Heart right ventricle (tissue), 16 donors: Measurements from ENCODE around the gene CHMP1A. TPM values are rescaled to one million over a fixed set of nuclear protein-coding genes. Genes with fewer than 3 reads are reported as not detected.

Experiments used
- ATAC-seq, 8 donors: fragments of 200-7000 bp; cut with Tn5 transposase; one replicate each; pipeline ENCODE4 v1.9.1; 2020; ENCODE audit warnings: mild to moderate bottlenecking in 8 of 8, moderate library complexity in 8 of 8, moderate number of reproducible peaks in 1 of 8
- DNase-seq, 2 donors: peaks; one replicate each; pipeline ENCODE4 v3.0.0-alpha.2; 2020
- H3K27ac ChIP-seq, 10 donors: fragments of 200-600 bp; sonication (generic) in 2 of 10; one replicate each; pipeline versions ENCODE4 v1.5.0 to v1.8.0; 2020 to 2022; ENCODE audit warnings: mild to moderate bottlenecking in 3 of 10
- H3K27me3 ChIP-seq, 7 donors: fragments of 200-600 bp; one replicate each; pipeline ENCODE4 v1.8.0; 2021 to 2022; ENCODE audit warnings: mild to moderate bottlenecking in 2 of 7
- H3K36me3 ChIP-seq, 9 donors: fragments of 200-600 bp; sonication (generic) in 1 of 9; one replicate each; pipeline versions ENCODE4 v1.5.0 to v1.8.0; 2020 to 2022; ENCODE audit warnings: mild to moderate bottlenecking in 2 of 9
- H3K4me1 ChIP-seq, 9 donors: fragments of 200-600 bp; sonication (generic) in 1 of 9; one replicate each; pipeline versions ENCODE4 v1.5.0 to v1.8.0; 2020 to 2022; ENCODE audit warnings: mild to moderate bottlenecking in 4 of 9
- H3K4me3 ChIP-seq, 10 donors: fragments of 200-600 bp; sonication (generic) in 2 of 10; one replicate each; pipeline versions ENCODE4 v1.5.0 to v1.8.0; 2020 to 2022; ENCODE audit warnings: mild to moderate bottlenecking in 7 of 10, moderate library complexity in 2 of 10
- H3K9me3 ChIP-seq, 11 donors: fragments of 200-600 bp in 10 of 11; sonication (generic) in 2 of 11; one replicate each; pipeline versions ENCODE4 v1.5.0 to v1.8.0; 2013 to 2022; ENCODE audit warnings: mild to moderate bottlenecking in 2 of 11, control low read depth in 1 of 11, moderate library complexity in 1 of 11
- WGBS, 2 donors: extraction: QIAGEN DNeasy Blood & Tissue Kit; methylation state at CpG; one replicate each; pipeline ENCODE4 v1.1.7; 2013; ENCODE audit warnings: inconsistent platforms in 1 of 2; 5-methylcytosine and 5-hydroxymethylcytosine counted together
- intact Hi-C, 10 donors: fragments of 100-400 bp; cut with DNase I; formaldehyde crosslinking; loops; one replicate each; pipeline versions ENCODE4 v1.11.1 to v1.14.2; 2022
- polyA plus RNA-seq, 2 donors: library from polyadenylated mRNA; stranded (reverse); fragments of 200-250 nt; gene quantifications; one replicate each; pipeline ENCODE4 v1.2.3, GENCODE V29; 2013
- total RNA-seq, 10 donors: library from RNA; stranded (reverse); fragmentation: NEBNext Ultra II Directional in 3 of 10; extraction: Animal tissue kit (Norgen Biotek cat#: 25700) in 3 of 10; gene quantifications; one replicate each; pipeline versions ENCODE4 v1.2.1 to v1.2.4, GENCODE V29; 2021 to 2023
- TF ChIP-seq, protein P1 (sequence below), 9 donors: fragments of 200-600 bp; sonication (generic) in 2 of 9; IDR thresholded peaks; one replicate each; pipeline versions ENCODE4 v1.5.0 to v1.8.0; 2021 to 2022; ENCODE audit warnings: antibody characterized with exemption in 9 of 9, mild to moderate bottlenecking in 5 of 9, moderate library complexity in 1 of 9
- donor health status: Arrhythmogenic right ventricular cardiomyopathy.
- donor health status: ischemic (EF 13 %, LVEDD 7.1; RV severe dilation, severe dysfunction).
- donor health status: healthy with polysubstance abuse.
- donor health status: DM: no; HTN: yes; CAD: no.
- donor health status: DM: no; HTN: no; CAD: no.
- donor health status: ischemic (EF 25% LVEDD 6.9; RV normal size, moderate dysfunction).
- donor health status: ischemic (EF 25% LVEDD 5.7; RV mildly dilated, moderate dysfunction).
- donor health status: healthy.
- donor health status: DM: yes; HTN: yes; CAD: no.
- donor health status: Ischemic cardiomyopathy.
- donor health status: ischemic (EF 35%, LVEDD 5.7; RV mildly dilated, moderate dysfunction).
- donor health status: nonischemic (EF 11% LVEDD 7.7; RV severe dilation, severe dysfunction).
- donor health status: DM: yes; HTN: yes; CAD: no.
- donor health status: PGD.
- donor health status: ischemic (EF 29% LVEDD 5.4; RV normal size, mild dysfunction).
- donor health status: nonischemic (EF 23%, LVEDD 6.1; RV moderate dilation, normal function).

Gene CHMP1A
- total and polyA plus RNA-seq, 12 donors: 30.6 to 71.4 (median 36.7) TPM

DNA sequence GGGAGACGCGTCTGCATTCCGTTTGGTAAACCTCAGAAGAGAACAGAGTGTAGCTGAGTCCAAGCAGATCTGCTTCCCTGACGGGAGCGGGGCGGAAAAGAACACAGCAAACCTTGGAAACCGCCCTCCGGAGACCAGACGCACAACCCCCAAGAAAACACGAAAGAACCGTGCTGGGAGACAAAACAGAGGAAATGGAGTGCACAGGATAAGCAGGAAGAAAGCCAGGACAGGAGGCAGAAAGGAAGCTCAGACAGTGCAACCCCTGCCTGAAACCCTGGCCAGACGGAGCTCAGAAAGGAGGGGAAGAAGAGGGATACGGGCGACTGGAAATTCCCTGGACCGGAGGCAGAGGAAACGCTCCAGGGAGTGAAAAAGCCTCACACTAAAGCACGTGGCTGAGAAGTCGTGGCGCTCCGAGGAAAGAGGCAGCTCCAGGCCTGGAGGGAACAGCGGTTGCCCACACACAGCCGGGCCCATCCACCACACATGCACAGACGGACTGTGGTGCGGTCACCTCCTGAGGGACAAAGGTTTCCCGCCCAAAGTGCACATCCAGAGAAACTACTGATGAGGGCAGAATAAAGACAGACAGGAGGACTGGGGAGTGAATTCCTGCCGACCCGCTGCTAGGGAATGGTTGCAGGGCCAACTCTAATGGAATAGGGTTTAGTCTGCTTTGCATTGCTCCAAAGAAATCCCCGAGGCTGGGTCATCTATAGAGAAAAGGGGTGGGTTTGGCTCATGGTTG is 33.8 kb downstream of the CHMP1A start:
- WGBS, 2 donors: 31 to 33% methylated on average over 28 of the region's 28 CpGs
- H3K27me3 ChIP-seq: peaks cover 0 to 33% (median 13%) of the 10 kb centered on the region in 7 donors

DNA sequence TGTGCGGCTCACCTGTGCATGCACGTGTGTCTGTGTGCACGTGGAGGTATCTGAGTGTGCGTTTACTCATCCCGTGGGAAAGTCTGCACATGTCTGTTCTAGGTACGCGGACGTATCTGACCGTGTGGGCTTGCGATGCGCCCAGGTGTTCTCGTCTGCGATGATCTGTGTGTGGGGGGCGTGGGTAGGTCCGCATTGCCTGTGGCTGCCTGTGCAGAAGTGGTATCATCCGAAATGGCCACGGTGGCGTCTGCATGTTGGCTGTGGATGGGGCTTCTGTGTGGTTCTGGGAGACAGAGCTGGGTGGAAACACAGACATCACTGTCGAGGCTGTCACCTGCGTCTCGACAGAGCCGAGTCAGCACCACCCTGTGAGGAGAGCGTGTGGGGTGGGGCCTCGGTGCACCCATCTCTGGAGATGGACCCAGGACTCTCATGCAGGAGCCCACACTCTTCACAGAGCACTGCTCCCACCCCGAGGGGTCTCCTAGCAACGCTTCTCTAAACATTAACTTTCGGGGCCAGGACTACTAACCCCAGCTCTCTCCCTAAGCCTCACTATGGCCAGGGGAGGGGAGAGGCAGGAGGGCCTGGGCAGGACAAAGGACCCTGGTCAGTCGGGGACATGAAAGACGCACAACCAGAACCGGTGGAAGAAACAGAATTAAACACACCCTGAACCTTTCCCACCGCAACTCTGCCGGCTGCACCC is 35.7 kb downstream of the CHMP1A start:
- 83% methylated on average over 32 of the region's 32 CpGs for WGBS, 2 donors
- Histone ChIP-seq H3K4me1 (peaks cover 0 to 17% (median 3%) of the 10 kb centered on the region in 9 donors), H3K27me3 (peaks cover 0 to 44% (median 22%) of the 10 kb centered on the region in 7 donors)

More for the DNA sequence above, 33.8 kb downstream of the CHMP1A start:
- peaks cover 0 to 13% (median 3%) of the 10 kb centered on the region in 9 donors for H3K4me1 ChIP-seq
- peak in 5 of 8 donors; percentile 42 to 83 (median 71) for ATAC-seq
- DNase-seq: no peak
- TF ChIP-seq, protein P1, sequence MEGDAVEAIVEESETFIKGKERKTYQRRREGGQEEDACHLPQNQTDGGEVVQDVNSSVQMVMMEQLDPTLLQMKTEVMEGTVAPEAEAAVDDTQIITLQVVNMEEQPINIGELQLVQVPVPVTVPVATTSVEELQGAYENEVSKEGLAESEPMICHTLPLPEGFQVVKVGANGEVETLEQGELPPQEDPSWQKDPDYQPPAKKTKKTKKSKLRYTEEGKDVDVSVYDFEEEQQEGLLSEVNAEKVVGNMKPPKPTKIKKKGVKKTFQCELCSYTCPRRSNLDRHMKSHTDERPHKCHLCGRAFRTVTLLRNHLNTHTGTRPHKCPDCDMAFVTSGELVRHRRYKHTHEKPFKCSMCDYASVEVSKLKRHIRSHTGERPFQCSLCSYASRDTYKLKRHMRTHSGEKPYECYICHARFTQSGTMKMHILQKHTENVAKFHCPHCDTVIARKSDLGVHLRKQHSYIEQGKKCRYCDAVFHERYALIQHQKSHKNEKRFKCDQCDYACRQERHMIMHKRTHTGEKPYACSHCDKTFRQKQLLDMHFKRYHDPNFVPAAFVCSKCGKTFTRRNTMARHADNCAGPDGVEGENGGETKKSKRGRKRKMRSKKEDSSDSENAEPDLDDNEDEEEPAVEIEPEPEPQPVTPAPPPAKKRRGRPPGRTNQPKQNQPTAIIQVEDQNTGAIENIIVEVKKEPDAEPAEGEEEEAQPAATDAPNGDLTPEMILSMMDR (IDR thresholded peaks at IDR 0.05): no peak
- H3K9me3 ChIP-seq: no peaks in the 10 kb centered on the region
- H3K36me3 ChIP-seq: no peaks in the 10 kb centered on the region
- H3K27ac ChIP-seq: peak overlapping the region in 1 of 10 donors; percentile 36
- H3K4me3 ChIP-seq: no peak overlapping the region
- intact Hi-C loops: no loop called here

DNA sequence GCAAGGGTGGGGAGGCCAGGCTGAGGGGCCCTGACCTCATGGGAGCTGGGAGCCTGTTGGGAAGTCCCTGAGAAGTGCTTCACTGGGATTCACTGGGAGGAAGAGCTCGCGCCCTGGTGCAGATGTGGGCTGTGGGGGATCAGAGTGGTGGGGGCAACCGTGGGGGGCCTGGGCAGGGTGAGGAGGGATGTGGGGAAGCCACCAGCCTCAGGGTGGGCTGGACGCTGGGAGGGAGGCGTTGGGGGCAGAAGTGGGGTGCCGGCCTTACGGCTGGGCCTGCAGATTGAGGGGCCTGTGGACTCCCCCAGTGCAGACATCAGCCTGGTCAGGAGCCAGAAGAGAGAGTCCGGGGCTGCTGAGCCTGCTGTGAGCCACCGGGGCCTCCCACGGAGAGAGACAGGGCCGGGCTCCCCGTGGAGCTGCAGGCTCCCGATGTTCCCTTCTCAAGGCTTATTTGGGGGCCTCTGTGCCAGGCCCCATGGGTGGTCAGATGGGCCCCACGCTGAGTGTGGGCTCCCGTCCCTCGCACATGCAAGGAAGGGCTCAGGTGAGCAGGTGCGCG is 36.3 kb downstream of the CHMP1A start:
- Histone ChIP-seq H3K4me3 (no peak overlapping the region), H3K36me3 (no peaks in the 10 kb centered on the region), H3K9me3 (no peaks in the 10 kb centered on the region), H3K4me1 (peaks cover 0 to 19% (median 3%) of the 10 kb centered on the region in 9 donors), H3K27me3 (peaks cover 0 to 44% (median 22%) of the 10 kb centered on the region in 7 donors), H3K27ac (no peak overlapping the region)
- ATAC-seq (no peak), DNase-seq (no peak)
- WGBS, 2 donors: 76% methylated on average over 18 of the region's 18 CpGs
- intact Hi-C loops: no loop called here
- TF ChIP-seq, protein P1 (IDR thresholded peaks at IDR 0.05): no peak

More for the DNA sequence above, 35.7 kb downstream of the CHMP1A start:
- intact Hi-C loops: no loop called here
- H3K27ac ChIP-seq: no peak overlapping the region
- H3K9me3 ChIP-seq: no peaks in the 10 kb centered on the region
- no peaks in the 10 kb centered on the region for H3K36me3 ChIP-seq
- DNase-seq (no peak), ATAC-seq (no peak)
- TF ChIP-seq, protein P1 (IDR thresholded peaks at IDR 0.05): no peak
- no peak overlapping the region for H3K4me3 ChIP-seq

DNA sequence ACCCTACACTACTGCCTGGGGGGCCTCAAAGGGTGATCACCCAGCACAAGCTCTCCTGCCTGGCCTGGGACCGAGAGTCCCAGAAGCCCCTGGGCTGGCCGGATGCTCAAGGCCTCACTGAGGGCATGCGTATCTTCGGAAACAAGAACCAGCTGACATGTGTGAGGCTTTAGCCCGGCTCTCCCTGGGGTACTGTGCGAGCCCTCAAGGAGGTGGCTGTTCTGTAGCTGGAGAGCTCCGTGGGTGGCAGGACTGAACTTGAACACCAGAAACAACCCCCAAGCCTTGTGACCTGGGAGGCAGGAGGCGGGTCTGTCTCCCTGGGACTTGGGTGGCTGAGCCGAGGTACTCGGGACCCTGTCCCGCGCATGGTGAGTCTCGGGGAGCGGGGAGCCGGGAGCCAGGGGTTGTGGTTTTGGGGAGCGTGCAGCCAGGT is 37.1 kb downstream of the CHMP1A start:
- Histone ChIP-seq H3K27me3 (peaks cover 0 to 48% (median 22%) of the 10 kb centered on the region in 7 donors), H3K4me3 (no peak overlapping the region), H3K9me3 (no peaks in the 10 kb centered on the region), H3K27ac (no peak overlapping the region), H3K4me1 (peaks cover 0 to 19% (median 3%) of the 10 kb centered on the region in 9 donors), H3K36me3 (no peaks in the 10 kb centered on the region)
- DNase-seq (no peak), ATAC-seq (no peak)
- intact Hi-C loops: no loop called here
- TF ChIP-seq, protein P1 (IDR thresholded peaks at IDR 0.05): no peak
- 66 to 68% methylated on average over 16 of the region's 16 CpGs for WGBS, 2 donors
